ENCODE data around the gene ULBP2.

DNA sequence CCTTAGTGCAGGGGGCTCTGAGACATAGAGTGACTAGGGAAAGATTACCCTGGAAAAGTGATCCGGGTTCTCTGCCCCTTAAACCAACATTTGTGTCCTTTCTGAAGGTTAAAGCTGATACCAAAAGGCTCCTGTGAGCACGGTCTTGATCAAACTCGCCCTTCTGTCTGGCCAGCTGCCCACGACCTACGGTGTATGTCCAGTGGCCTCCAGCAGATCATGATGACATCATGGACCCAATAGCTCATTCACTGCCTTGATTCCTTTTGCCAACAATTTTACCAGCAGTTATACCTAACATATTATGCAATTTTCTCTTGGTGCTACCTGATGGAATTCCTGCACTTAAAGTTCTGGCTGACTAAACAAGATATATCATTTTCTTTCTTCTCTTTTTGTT lies 6.8 kb downstream of the ULBP2 start:
- TF ChIP-seq, protein P1, sequence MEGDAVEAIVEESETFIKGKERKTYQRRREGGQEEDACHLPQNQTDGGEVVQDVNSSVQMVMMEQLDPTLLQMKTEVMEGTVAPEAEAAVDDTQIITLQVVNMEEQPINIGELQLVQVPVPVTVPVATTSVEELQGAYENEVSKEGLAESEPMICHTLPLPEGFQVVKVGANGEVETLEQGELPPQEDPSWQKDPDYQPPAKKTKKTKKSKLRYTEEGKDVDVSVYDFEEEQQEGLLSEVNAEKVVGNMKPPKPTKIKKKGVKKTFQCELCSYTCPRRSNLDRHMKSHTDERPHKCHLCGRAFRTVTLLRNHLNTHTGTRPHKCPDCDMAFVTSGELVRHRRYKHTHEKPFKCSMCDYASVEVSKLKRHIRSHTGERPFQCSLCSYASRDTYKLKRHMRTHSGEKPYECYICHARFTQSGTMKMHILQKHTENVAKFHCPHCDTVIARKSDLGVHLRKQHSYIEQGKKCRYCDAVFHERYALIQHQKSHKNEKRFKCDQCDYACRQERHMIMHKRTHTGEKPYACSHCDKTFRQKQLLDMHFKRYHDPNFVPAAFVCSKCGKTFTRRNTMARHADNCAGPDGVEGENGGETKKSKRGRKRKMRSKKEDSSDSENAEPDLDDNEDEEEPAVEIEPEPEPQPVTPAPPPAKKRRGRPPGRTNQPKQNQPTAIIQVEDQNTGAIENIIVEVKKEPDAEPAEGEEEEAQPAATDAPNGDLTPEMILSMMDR (conservative IDR thresholded peaks at IDR 0.05), result no peak
- no peak for TF ChIP-seq ZFX (IDR thresholded peaks at IDR 0.05)

All from C4-2B (cell line).